Measurements from ENCODE around the gene ACTR6.

ACTR6 gene

DNA sequence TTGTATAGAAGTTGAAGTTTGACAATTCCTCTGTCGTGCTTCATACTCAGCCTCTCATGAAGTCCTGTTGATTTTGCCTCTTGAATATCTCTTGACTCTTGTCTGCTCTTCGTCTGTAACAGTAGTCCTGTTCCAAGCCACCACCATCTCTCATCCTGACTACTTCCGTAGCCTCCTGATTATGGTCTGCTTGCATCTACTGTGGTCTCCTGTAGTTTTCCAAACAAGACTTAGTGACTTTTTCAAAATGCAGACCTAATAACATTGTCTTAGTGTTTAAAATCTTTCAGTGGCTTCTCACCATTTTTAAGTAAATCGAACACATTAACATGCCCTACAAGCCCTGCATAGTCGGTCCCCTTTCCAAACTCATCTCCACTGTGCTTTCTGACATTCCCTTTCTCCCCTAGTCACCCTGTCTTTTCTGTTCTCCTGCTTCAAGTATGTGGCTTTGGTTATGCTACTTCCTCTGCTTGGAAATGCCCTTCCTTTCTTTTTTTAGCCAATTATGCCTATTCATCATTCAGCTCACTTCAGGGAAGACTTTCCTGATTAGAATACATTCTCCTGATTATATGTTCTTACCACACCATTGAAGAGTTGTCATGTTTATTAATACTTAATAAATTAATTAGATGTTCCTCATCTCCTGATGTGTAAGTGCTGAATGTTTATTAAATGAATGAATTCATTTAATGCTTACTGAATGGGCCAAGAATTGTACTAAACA lies 68.4 kb downstream of the ACTR6 start:
- DNase-seq, result no peak

GRCh38 chr12:100273782-100274181 lies 73.2 kb downstream of the ACTR6 start:
- DNase-seq, result no peak
